ENCODE data around the gene FADS6. TPM values are rescaled to one million over a fixed set of nuclear protein-coding genes. Genes with fewer than 3 reads are reported as not detected.

The FADS6 gene
- total and polyA plus RNA-seq, 10 of the 15 experiments (the other 5 are each of a cell fraction or from before 2014, with no cell fraction given) = not detected

DNA sequence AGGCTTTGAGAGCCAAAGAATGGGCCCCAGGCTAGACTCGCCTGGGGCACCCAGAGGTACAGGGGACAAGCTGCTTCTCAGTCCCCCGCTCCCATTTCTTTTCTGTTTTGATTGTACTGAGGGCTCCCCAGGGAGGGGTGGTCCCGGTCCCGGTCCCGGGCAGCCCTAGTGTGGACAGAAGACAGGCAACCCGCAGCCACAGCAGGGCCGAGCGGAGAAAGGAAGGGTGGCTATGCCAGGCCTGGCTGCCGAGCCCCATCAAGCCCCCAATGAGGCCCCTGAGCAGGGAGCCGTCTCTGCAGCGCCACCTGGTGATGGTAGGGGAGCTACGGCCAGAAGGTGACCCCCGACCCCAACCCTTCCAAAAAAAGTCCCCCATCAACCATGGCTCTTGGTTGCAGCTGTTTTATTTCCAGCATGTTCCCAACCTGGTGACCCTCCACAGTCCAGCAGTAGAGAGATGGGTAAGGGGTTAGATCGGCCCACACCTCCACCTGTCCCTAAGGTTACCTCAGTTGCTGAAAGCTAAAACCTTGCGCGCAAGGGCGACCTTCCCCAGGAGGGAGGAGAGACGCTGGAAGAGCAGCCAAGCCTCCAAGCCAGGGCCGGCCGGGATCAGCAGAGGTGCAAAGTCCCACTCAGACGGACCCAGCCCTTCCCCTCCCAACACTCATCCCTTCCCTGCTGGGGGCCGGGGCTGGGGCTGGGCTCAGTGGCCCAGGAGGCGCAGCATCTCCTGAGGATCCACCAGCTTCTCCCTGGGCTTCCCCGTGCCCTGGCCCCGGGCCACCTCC is 31.1 kb downstream of the FADS6 start (continued):
- TF ChIP-seq USF1 (IDR thresholded peaks at IDR 0.05; ENCODE audit: borderline replicate concordance, extremely low read length, insufficient read depth, low read depth, low read length) = no peak
- TF ChIP-seq RFX5 (IDR thresholded peaks at IDR 0.05; ENCODE audit: low read depth, low read length) = no peak
- TF ChIP-seq CHD2 (IDR thresholded peaks at IDR 0.05; ENCODE audit: borderline replicate concordance, low read depth, low read length) = no peak
- TF ChIP-seq SIN3A (IDR thresholded peaks at IDR 0.05; ENCODE audit: low read depth, low read length) = no peak

DNA sequence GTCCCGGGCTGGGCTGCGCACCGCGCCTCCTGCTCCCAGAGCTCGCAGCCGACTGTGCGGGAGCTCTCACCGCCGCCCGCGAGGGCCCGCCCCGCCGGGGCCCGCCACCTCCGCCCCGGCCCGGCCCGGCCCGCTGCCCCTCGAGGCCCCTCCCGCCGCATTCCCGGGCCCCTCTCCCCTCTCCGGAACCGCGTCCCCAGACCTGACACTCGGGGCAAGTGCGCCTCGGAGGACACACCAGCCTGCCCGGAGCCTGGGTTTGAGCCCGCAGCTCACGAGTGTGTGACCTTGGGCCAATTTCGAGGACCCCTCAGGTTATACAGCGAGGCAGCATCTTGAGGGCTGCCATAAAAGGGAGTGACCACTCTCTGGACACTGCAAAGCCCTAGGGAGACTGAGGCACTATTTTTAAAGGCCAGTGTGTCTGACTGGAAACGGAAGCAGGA is 31.7 kb downstream of the FADS6 start:
- Histone ChIP-seq H3K79me2 (ENCODE audit: control insufficient read depth, insufficient read depth, low read length) (no peaks in the 10 kb centered on the region), H2AFZ (ENCODE audit: control insufficient read depth, low read depth, low read length) (no peak overlapping the region), H3K4me2 (ENCODE audit: control insufficient read depth, insufficient read depth) (0 out of 2 replicates have a peak overlapping the region, but pooled peaks have one; percentile 25), H3K9me3 (replicated peaks; ENCODE audit: control insufficient read depth, insufficient read depth, low read length) (no peaks in the 10 kb centered on the region), H4K20me1 (ENCODE audit: control insufficient read depth, insufficient read depth) (no peaks in the 10 kb centered on the region), H3K36me3 (ENCODE audit: control insufficient read depth in 2 of 2, insufficient read depth in 2 of 2, low read length in 1 of 2) (no peaks in the 10 kb centered on the region; a peak in 2 of 4 replicates), H3K4me1 (ENCODE audit: control insufficient read depth, insufficient read depth, low read length) (peaks cover 4% of the 10 kb centered on the region; the same call in 1 of the 2 replicates), H3K27me3 (replicated peaks in 1 of 2; ENCODE audit: control insufficient read depth in 2 of 2, insufficient read depth in 2 of 2, low read length in 1 of 2) (peaks cover 12 to 14% of the 10 kb centered on the region in 2 experiments), H3K4me3 (no peak overlapping the region), H3K9ac (ENCODE audit: control insufficient read depth, insufficient read depth, low read length) (no peak overlapping the region), H3K27ac (ENCODE audit: control insufficient read depth, insufficient read depth) (no peak overlapping the region)
- ChIA-PET POLR2A (interaction anchor here (0.9 kb wide), 1 partner anchor 8 kb away, joined by 3 read pairs; no protein-coding TSS in a partner anchor), RAD21 (ENCODE audit: unreplicated experiment) (interaction anchor here (0.5 to 4.9 kb wide), 9 partner anchors 11 to 204 kb away, joined by 3 to 15 read pairs (median 4); partner anchors contain the start of genes FDXR, NAT9 and RAB37), SMC1A (ENCODE audit: uncharacterized antibody, unreplicated experiment) (interaction anchor here (0.7 to 3.4 kb wide), 7 partner anchors 21 to 119 kb away, joined by 3 to 12 read pairs (median 4); no protein-coding TSS in a partner anchor), CTCF (interaction anchor here (0.7 to 10.2 kb wide), 26 partner anchors 9 to 296 kb away, joined by 3 to 98 read pairs (median 5); partner anchors contain the start of genes FDXR and RAB37)
- no peak for ATAC-seq
- FAIRE-seq = no peak
- 20% methylated on average over 9 of the region's 36 CpGs for WGBS (ENCODE audit: insufficient coverage, insufficient replicate concordance, low lambda C conversion rate, missing lambda C conversion rate)
- in situ Hi-C loops (cut with MboI) (no loop called here), intact Hi-C loops (cut with micrococcal nuclease; ENCODE audit: unreplicated experiment) (loop anchor here (1.0 kb wide), 1 partner anchor 117 kb away; no protein-coding TSS in a partner anchor)
- no peak for DNase-seq (ENCODE audit: low read depth, low spot score)
- no TSS peak for BruUV-seq (replicated peaks)
- TF ChIP-seq, protein P1, sequence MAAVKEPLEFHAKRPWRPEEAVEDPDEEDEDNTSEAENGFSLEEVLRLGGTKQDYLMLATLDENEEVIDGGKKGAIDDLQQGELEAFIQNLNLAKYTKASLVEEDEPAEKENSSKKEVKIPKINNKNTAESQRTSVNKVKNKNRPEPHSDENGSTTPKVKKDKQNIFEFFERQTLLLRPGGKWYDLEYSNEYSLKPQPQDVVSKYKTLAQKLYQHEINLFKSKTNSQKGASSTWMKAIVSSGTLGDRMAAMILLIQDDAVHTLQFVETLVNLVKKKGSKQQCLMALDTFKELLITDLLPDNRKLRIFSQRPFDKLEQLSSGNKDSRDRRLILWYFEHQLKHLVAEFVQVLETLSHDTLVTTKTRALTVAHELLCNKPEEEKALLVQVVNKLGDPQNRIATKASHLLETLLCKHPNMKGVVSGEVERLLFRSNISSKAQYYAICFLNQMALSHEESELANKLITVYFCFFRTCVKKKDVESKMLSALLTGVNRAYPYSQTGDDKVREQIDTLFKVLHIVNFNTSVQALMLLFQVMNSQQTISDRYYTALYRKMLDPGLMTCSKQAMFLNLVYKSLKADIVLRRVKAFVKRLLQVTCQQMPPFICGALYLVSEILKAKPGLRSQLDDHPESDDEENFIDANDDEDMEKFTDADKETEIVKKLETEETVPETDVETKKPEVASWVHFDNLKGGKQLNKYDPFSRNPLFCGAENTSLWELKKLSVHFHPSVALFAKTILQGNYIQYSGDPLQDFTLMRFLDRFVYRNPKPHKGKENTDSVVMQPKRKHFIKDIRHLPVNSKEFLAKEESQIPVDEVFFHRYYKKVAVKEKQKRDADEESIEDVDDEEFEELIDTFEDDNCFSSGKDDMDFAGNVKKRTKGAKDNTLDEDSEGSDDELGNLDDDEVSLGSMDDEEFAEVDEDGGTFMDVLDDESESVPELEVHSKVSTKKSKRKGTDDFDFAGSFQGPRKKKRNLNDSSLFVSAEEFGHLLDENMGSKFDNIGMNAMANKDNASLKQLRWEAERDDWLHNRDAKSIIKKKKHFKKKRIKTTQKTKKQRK (IDR thresholded peaks at IDR 0.05; ENCODE audit: low read depth, low read length) = no peak
- TF ChIP-seq POU2F2 (IDR thresholded peaks at IDR 0.05; ENCODE audit: borderline replicate concordance, low read depth, low read length) (no peak), POLR2A (IDR thresholded peaks at IDR 0.05; ENCODE audit: low read depth, low read length) (peak; percentile 15; the same call in 1 of the 2 replicates), CBFB (IDR thresholded peaks at IDR 0.05; ENCODE audit: low read depth) (no peak), MYB (IDR thresholded peaks at IDR 0.05; ENCODE audit: borderline replicate concordance, low read depth, low read length) (no peak), MTA2 (IDR thresholded peaks at IDR 0.05; ENCODE audit: low read depth) (no peak), SMC3 (IDR thresholded peaks at IDR 0.05; ENCODE audit: borderline replicate concordance, low read length) (no peak), ESRRA (IDR thresholded peaks at IDR 0.05; ENCODE audit: low read length) (no peak), NR2C2 (IDR thresholded peaks at IDR 0.05; ENCODE audit: borderline replicate concordance, control insufficient read depth, insufficient read length, low read depth) (no peak)

Data from GM12878 (cell line).